OCI-LY1 (cell line): ENCODE results near the gene IKZF3.

Source experiments
- H2AFZ ChIP-seq: fragments of 200-600 bp; sonication (generic), shearing (Covaris generic); 2 replicates; pipeline ENCODE4 v1.6.0; 2014; ENCODE audit warnings: antibody characterized with exemption, mild to moderate bottlenecking, low read length
- H3F3A ChIP-seq: fragments of 200-600 bp; sonication (generic), shearing (Covaris generic); 2 replicates; pipeline ENCODE4 v1.6.0; 2014; ENCODE audit warnings: mild to moderate bottlenecking, antibody characterized with exemption, low read length, moderate library complexity; ENCODE audit not compliant: insufficient read depth
- H3K27ac ChIP-seq: fragments of 200-600 bp; sonication (generic); 2 replicates; pipeline ENCODE4 v1.5.1; 2014; ENCODE audit warnings: low read length, mixed run types, mild to moderate bottlenecking, low read depth; ENCODE audit not compliant: poor library complexity, severe bottlenecking
- H3K27me3 ChIP-seq: fragments of 200-600 bp; sonication (generic); 2 replicates; pipeline ENCODE4 v1.6.0; 2014; ENCODE audit warnings: antibody characterized with exemption, mild to moderate bottlenecking, low read length, moderate library complexity; ENCODE audit not compliant: insufficient read depth
- H3K36me3 ChIP-seq: fragments of 200-600 bp; sonication (generic); 2 replicates; pipeline ENCODE4 v1.6.1; 2014; ENCODE audit warnings: mild to moderate bottlenecking, antibody characterized with exemption, low read length, moderate library complexity, mixed read lengths; ENCODE audit not compliant: insufficient read depth
- H3K4me1 ChIP-seq: fragments of 200-600 bp; sonication (generic); 2 replicates; pipeline ENCODE4 v1.5.1; 2014; ENCODE audit warnings: mild to moderate bottlenecking, low read length, moderate library complexity; ENCODE audit not compliant: insufficient read depth, severe bottlenecking
- H3K4me2 ChIP-seq: fragments of 200-600 bp; sonication (generic), shearing (Covaris generic); 2 replicates; pipeline ENCODE4 v1.6.1; 2014; ENCODE audit warnings: low read length
- H3K4me3 ChIP-seq: fragments of 200-600 bp; sonication (generic); 2 replicates; pipeline ENCODE4 v1.5.1; 2014; ENCODE audit warnings: low read length, low read depth, mild to moderate bottlenecking, mixed read lengths; ENCODE audit not compliant: poor library complexity, severe bottlenecking
- H3K79me2 ChIP-seq: fragments of 200-600 bp; shearing (Covaris generic); 2 replicates; pipeline ENCODE4 v1.6.1; 2016; ENCODE audit warnings: mixed run types, low read length, mixed read lengths; ENCODE audit not compliant: insufficient read depth
- H3K9ac ChIP-seq: fragments of 200-600 bp; sonication (generic), shearing (Covaris generic); 2 replicates; pipeline ENCODE4 v1.6.1; 2014; ENCODE audit warnings: mild to moderate bottlenecking, low read length, mixed read lengths
- H3K9me2 ChIP-seq: fragments of 200-600 bp; sonication (generic), shearing (Covaris generic); 2 replicates; pipeline ENCODE4 v1.6.1; 2014; ENCODE audit warnings: low read depth, mild to moderate bottlenecking, low read length, mixed read lengths
- H3K9me3 ChIP-seq: fragments of 200-600 bp; shearing (Covaris generic); 2 replicates; pipeline ENCODE4 v1.6.1; 2014; ENCODE audit warnings: low read length, mixed read lengths
- H4K20me1 ChIP-seq: fragments of 200-600 bp; sonication (generic), shearing (Covaris generic); 2 replicates; pipeline ENCODE4 v1.6.0; 2016; ENCODE audit warnings: mild to moderate bottlenecking, low read length; ENCODE audit not compliant: insufficient read depth
- CTCF ChIP-seq: fragments of 200-600 bp; sonication (generic), shearing (Covaris generic); IDR thresholded peaks from 2 replicates; pipeline ENCODE4 v1.5.1; 2017; ENCODE audit warnings: mild to moderate bottlenecking, antibody characterized with exemption, low read length, moderate library complexity, mixed read lengths
- EZH2 ChIP-seq: fragments of 200-600 bp; sonication (generic), shearing (Covaris generic); IDR thresholded peaks from 2 replicates; pipeline ENCODE4 v1.8.0; 2017; ENCODE audit warnings: borderline replicate concordance, mixed run types, mild to moderate bottlenecking, antibody characterized with exemption, low read length, moderate library complexity, mixed read lengths

Gene IKZF3

DNA sequence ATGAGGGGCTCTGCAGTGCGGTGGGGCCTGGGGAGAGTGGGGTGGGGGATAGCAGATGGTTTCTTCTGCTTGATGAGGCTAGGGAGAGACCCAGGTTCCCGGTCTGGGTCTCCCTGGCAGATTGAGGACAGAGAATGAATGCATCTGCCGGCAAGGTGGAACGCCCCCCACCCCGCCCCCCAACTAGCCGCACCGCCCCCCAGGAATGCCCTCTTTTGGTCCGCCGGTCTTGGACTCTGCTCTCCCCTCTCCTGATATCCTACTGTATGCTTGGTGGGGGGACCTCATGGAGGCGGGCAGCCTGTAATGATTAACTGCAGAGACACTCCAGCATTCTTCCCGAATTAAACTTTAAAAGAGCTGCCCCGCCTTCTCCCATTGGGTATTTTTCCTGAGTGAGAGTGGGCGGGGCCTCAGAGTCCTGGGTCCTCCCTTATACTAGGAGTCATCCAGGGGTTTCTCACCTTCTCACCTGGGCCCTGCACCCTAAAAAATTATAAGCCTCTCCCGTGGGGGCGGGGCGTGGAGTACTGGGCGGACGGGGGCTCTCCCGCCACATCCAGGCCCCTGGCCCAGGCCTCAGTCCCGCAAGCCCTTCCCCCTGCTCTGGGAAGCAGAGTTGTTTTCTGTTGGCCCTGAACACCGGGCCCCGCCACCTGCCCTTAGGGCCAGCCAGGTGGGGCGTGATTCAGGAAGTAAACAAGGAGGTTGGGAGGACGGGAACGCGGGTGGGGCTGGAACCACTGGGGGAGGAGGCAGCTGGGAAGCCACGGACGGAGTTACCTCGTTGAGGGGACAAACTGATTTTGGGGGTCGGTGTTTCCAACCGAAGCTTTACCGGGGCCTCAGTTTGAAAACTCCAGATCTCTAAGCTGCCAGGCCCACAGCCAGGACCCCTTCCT, 124.9 kb downstream of the IKZF3 start:
- H3K4me1 ChIP-seq: peaks cover 30% of the 10 kb centered on the region
- H3K9me2 ChIP-seq: no peaks in the 10 kb centered on the region
- peak overlapping the region; percentile 23; the same call in 1 of the 2 replicates for H3K9ac ChIP-seq
- no peaks in the 10 kb centered on the region for H3K9me3 ChIP-seq
- peaks cover 7% of the 10 kb centered on the region; the same call in 1 of the 2 replicates for H3K27me3 ChIP-seq
- no peaks in the 10 kb centered on the region; the same call in 1 of the 2 replicates for H3F3A ChIP-seq
- TF ChIP-seq EZH2 (no peak), CTCF (no peak)
- H3K4me3 ChIP-seq: peak overlapping the region; percentile 44
- H4K20me1 ChIP-seq: no peaks in the 10 kb centered on the region
- H3K4me2 ChIP-seq: peak overlapping the region; percentile 57; the same call in 1 of the 2 replicates
- no peak overlapping the region for H3K27ac ChIP-seq
- H3K79me2 ChIP-seq: no peaks in the 10 kb centered on the region
- no peak overlapping the region for H2AFZ ChIP-seq
- no peaks in the 10 kb centered on the region for H3K36me3 ChIP-seq

GRCh38 chr17:39738568-39738901, 125.6 kb downstream of the IKZF3 start:
- no peak overlapping the region for H2AFZ ChIP-seq
- H3K4me2 ChIP-seq: peak overlapping the region; percentile 57; the same call in 1 of the 2 replicates
- no peaks in the 10 kb centered on the region for H4K20me1 ChIP-seq
- H3K79me2 ChIP-seq: no peaks in the 10 kb centered on the region
- H3K27ac ChIP-seq: no peak overlapping the region
- peak overlapping the region; percentile 23; the same call in 1 of the 2 replicates for H3K9ac ChIP-seq
- H3K4me3 ChIP-seq: peak overlapping the region; percentile 44
- H3K36me3 ChIP-seq: no peaks in the 10 kb centered on the region
- H3K4me1 ChIP-seq: peaks cover 30% of the 10 kb centered on the region
- peaks cover 7% of the 10 kb centered on the region; the same call in 1 of the 2 replicates for H3K27me3 ChIP-seq
- H3K9me3 ChIP-seq: no peaks in the 10 kb centered on the region
- no peaks in the 10 kb centered on the region; the same call in 1 of the 2 replicates for H3F3A ChIP-seq
- no peaks in the 10 kb centered on the region for H3K9me2 ChIP-seq
- TF ChIP-seq CTCF (no peak), EZH2 (no peak)

DNA sequence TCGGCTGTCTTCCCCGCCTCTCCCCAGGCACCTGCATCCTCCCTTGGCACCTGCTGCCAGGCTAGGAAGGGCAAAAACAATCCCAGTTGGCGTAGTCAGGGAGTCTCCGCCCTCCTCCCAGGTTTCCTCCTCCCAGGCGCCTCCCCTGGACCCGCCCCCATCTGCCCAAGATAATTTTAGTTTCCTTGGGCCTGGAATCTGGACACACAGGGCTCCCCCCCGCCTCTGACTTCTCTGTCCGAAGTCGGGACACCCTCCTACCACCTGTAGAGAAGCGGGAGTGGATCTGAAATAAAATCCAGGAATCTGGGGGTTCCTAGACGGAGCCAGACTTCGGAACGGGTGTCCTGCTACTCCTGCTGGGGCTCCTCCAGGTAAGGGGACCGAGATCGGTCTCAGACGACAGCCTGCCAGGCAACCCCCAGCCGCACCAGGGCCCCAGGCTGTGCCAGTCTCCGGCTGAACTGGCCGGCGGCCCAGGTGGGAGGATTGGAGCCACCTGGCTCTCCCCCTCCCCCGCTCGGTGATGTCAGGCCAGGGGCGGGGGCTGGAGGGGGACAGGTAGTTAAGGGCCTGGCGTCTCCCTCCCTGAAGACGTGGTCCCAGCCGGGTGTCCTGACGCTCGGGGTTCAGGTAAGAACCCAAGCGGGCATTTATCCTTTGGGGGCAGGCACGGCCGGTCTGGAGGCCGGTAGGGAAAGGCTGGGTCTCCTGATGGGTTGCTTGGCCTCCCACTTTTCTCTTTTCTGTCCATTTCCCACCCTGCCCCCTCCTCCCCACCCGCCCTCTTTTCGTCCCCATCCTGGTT, 126.1 kb downstream of the IKZF3 start, which contains the start of gene GRB7:
GRB7 (plus strand) TSS at position 179 of the 808 bp plus-strand sequence. CDS start 4,364 bp downstream, outside the sequence.
- Histone ChIP-seq H3K4me1 (peaks cover 30% of the 10 kb centered on the region), H3K27me3 (peaks cover 7% of the 10 kb centered on the region; the same call in 1 of the 2 replicates), H3K4me2 (peak within 1 kb of the TSS; percentile 57), H3K4me3 (peak within 1 kb of the TSS; percentile 44), H3K36me3 (no peaks in the 10 kb centered on the region), H4K20me1 (no peaks in the 10 kb centered on the region), H3K9me3 (no peaks in the 10 kb centered on the region), H2AFZ (no peak within 1 kb of the TSS), H3K79me2 (no peaks in the 10 kb centered on the region), H3F3A (no peaks in the 10 kb centered on the region; the same call in 1 of the 2 replicates), H3K9me2 (no peaks in the 10 kb centered on the region), H3K9ac (peak within 1 kb of the TSS; percentile 23; the same call in 1 of the 2 replicates), H3K27ac (no peak within 1 kb of the TSS)
- TF ChIP-seq CTCF (no peak), EZH2 (no peak)
